Stimulated activated CD4-positive, alpha-beta T cell treated with anti-CD3 and anti-CD28 coated beads, TNF-alpha, amount 100 ng/mL, for 1 hour (primary cell): Measurements from ENCODE around the gene KRTAP6-1.

Experiments used
- DNase-seq, 3 donors: peaks; one replicate each; pipeline ENCODE4 v3.0.0-alpha.2; 2020; ENCODE audit warnings: low read depth in 3 of 3, low spot score in 1 of 3

The KRTAP6-1 gene

GRCh38 chr21:30613836-30614235 is at the start of gene KRTAP6-1:
TSS of gene KRTAP6-1 (minus strand) at chr21:30613930. CDS start at chr21:30613904, 26 bp downstream.
- no peak for DNase-seq

- no peak for DNase-seq
These were observed 39.2 kb upstream of the KRTAP6-1 start for GRCh38 chr21:30652891-30653290.

- no peak for DNase-seq
These were observed 33.2 kb upstream of the KRTAP6-1 start for GRCh38 chr21:30646904-30647414.

GRCh38 chr21:30642564-30642963 is 28.8 kb upstream of the KRTAP6-1 start, which contains the start of gene KRTAP20-3:
TSS of gene KRTAP20-3 (plus strand) at chr21:30642864.
- no peak for DNase-seq

- no peak for DNase-seq
These were observed 25.0 kb upstream of the KRTAP6-1 start for GRCh38 chr21:30638686-30639085.

GRCh38 chr21:30634906-30635305 is 21.2 kb upstream of the KRTAP6-1 start, which contains the start of gene KRTAP20-2:
TSS of gene KRTAP20-2 (plus strand) at chr21:30635206. CDS start at chr21:30635264, 58 bp downstream.
- DNase-seq, result no peak

GRCh38 chr21:30629200-30629599 is 15.5 kb upstream of the KRTAP6-1 start:
- no peak for DNase-seq

- no peak for DNase-seq
These were observed 14.4 kb upstream of the KRTAP6-1 start for GRCh38 chr21:30628109-30628508.

- no peak for DNase-seq
These were observed 11.9 kb upstream of the KRTAP6-1 start for GRCh38 chr21:30625449-30626165.

- no peak for DNase-seq
These were observed 9.6 kb upstream of the KRTAP6-1 start for GRCh38 chr21:30623362-30623761.

- no peak for DNase-seq
These were observed 6.8 kb upstream of the KRTAP6-1 start, which contains the start of gene KRTAP20-4 for GRCh38 chr21:30620522-30620921. TSS of gene KRTAP20-4 (plus strand) at chr21:30620627.

GRCh38 chr21:30620080-30620479 is 6.3 kb upstream of the KRTAP6-1 start:
- DNase-seq, result no peak

- DNase-seq, result no peak
These were observed 2.4 kb upstream of the KRTAP6-1 start, which contains the start of gene KRTAP20-1 for GRCh38 chr21:30616125-30616524. TSS of gene KRTAP20-1 (plus strand) at chr21:30616425. CDS start at chr21:30616455, 30 bp downstream.

GRCh38 chr21:30615199-30615598 is 1.5 kb upstream of the KRTAP6-1 start:
- no peak for DNase-seq

GRCh38 chr21:30612132-30612531 is 1.6 kb downstream of the KRTAP6-1 start:
- no peak for DNase-seq

- DNase-seq, result no peak
These were observed 7.8 kb downstream of the KRTAP6-1 start for GRCh38 chr21:30605968-30606367.

GRCh38 chr21:30600787-30601186 is 12.9 kb downstream of the KRTAP6-1 start, which contains the start of gene KRTAP22-1:
TSS of gene KRTAP22-1 (plus strand) at chr21:30601087.
- no peak for DNase-seq

- no peak for DNase-seq
These were observed 14.9 kb downstream of the KRTAP6-1 start, which contains the start of gene KRTAP6-2 for GRCh38 chr21:30598802-30599201. TSS of gene KRTAP6-2 (minus strand) at chr21:30598902. CDS start at chr21:30598874, 28 bp downstream.

GRCh38 chr21:30592140-30592539 is 21.6 kb downstream of the KRTAP6-1 start, which contains the start of gene KRTAP6-3:
TSS of gene KRTAP6-3 (plus strand) at chr21:30592440. CDS start at chr21:30592446, 6 bp downstream.
- DNase-seq, result no peak

GRCh38 chr21:30590297-30590696 is 23.4 kb downstream of the KRTAP6-1 start, which contains the start of gene KRTAP22-2:
TSS of gene KRTAP22-2 (minus strand) at chr21:30590397.
- no peak for DNase-seq

GRCh38 chr21:30582870-30583269 is 30.9 kb downstream of the KRTAP6-1 start:
- no peak for DNase-seq

- no peak for DNase-seq
These were observed 33.6 kb downstream of the KRTAP6-1 start for GRCh38 chr21:30580132-30580531.
